ENCODE results near the gene NID1.

The NID1 gene

GRCh38 chr1:236064674-236065508 lies at the start of gene NID1:
Gene NID1, minus strand, starts transcription at chr1:236065090. Its CDS starts 11 bp downstream, at chr1:236065079.
- DNase-seq (ENCODE audit: low read depth in 2 of 2) = no peak

- no peak for DNase-seq (ENCODE audit: low read depth in 2 of 2)
Observed at GRCh38 chr1:236114076-236114747, 49.3 kb upstream of the NID1 start.

- DNase-seq (ENCODE audit: low read depth in 2 of 2) = no peak
Observed at GRCh38 chr1:236113324-236114032, 48.6 kb upstream of the NID1 start.

- no peak for DNase-seq (ENCODE audit: low read depth in 2 of 2)
Observed at GRCh38 chr1:236112332-236112627, 47.4 kb upstream of the NID1 start.

GRCh38 chr1:236111527-236112331 lies 46.8 kb upstream of the NID1 start:
- no peak for DNase-seq (ENCODE audit: low read depth in 2 of 2)

- no peak for DNase-seq (ENCODE audit: low read depth in 2 of 2)
Observed at GRCh38 chr1:236110137-236110536, 45.2 kb upstream of the NID1 start.

- DNase-seq (ENCODE audit: low read depth in 2 of 2) = no peak
Observed at GRCh38 chr1:236108027-236108648, 43.2 kb upstream of the NID1 start.

- no peak for DNase-seq (ENCODE audit: low read depth in 2 of 2)
Observed at GRCh38 chr1:236107121-236107907, 42.4 kb upstream of the NID1 start.

GRCh38 chr1:236103646-236104218 lies 38.8 kb upstream of the NID1 start:
- DNase-seq (ENCODE audit: low read depth in 2 of 2) = peak; percentile 13 to 49

GRCh38 chr1:236103059-236103458 lies 38.2 kb upstream of the NID1 start:
- no peak for DNase-seq (ENCODE audit: low read depth in 2 of 2)

GRCh38 chr1:236102611-236103010 lies 37.7 kb upstream of the NID1 start:
- DNase-seq (ENCODE audit: low read depth in 2 of 2) = no peak

GRCh38 chr1:236101233-236102200 lies 36.6 kb upstream of the NID1 start:
- no peak for DNase-seq (ENCODE audit: low read depth in 2 of 2)

- no peak for DNase-seq (ENCODE audit: low read depth in 2 of 2)
Observed at GRCh38 chr1:236100799-236101198, 35.9 kb upstream of the NID1 start.

- DNase-seq (ENCODE audit: low read depth in 2 of 2) = no peak
Observed at GRCh38 chr1:236099355-236099974, 34.6 kb upstream of the NID1 start.

GRCh38 chr1:236098267-236098666 lies 33.4 kb upstream of the NID1 start:
- no peak for DNase-seq (ENCODE audit: low read depth in 2 of 2)

GRCh38 chr1:236096660-236097482 lies 32.0 kb upstream of the NID1 start:
- DNase-seq (ENCODE audit: low read depth in 2 of 2) = peak; percentile 66 to 70

- no peak for DNase-seq (ENCODE audit: low read depth in 2 of 2)
Observed at GRCh38 chr1:236095705-236096520, 31.0 kb upstream of the NID1 start.

Measured in stimulated activated CD4-positive, alpha-beta T cell treated with anti-CD3 and anti-CD28 coated beads, Interleukin-12 subunit alpha, Interleukin-12 subunit beta, amount 100 ng/mL, for 24 hours (primary cell).